ENCODE data around the gene ZBTB7A.

GRCh38 chr19:4030981-4031380, 35.7 kb downstream of the ZBTB7A start:
- TF ChIP-seq, protein P1, sequence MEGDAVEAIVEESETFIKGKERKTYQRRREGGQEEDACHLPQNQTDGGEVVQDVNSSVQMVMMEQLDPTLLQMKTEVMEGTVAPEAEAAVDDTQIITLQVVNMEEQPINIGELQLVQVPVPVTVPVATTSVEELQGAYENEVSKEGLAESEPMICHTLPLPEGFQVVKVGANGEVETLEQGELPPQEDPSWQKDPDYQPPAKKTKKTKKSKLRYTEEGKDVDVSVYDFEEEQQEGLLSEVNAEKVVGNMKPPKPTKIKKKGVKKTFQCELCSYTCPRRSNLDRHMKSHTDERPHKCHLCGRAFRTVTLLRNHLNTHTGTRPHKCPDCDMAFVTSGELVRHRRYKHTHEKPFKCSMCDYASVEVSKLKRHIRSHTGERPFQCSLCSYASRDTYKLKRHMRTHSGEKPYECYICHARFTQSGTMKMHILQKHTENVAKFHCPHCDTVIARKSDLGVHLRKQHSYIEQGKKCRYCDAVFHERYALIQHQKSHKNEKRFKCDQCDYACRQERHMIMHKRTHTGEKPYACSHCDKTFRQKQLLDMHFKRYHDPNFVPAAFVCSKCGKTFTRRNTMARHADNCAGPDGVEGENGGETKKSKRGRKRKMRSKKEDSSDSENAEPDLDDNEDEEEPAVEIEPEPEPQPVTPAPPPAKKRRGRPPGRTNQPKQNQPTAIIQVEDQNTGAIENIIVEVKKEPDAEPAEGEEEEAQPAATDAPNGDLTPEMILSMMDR (conservative IDR thresholded peaks at IDR 0.05; ENCODE audit: low read depth, low read length): no peak
- TF ChIP-seq EZH2 (IDR thresholded peaks at IDR 0.05; ENCODE audit: borderline replicate concordance, low read depth, low read length, poor library complexity, severe bottlenecking): no peak

Measured in A673 (cell line).